ENCODE measurements around the gene KCNQ5.

The KCNQ5 gene

GRCh38 chr6:72922401-72922800 lies 300.5 kb downstream of the KCNQ5 start:
- DNase-seq: no peak

- no peak for DNase-seq
Measured at GRCh38 chr6:72925136-72925535, 303.3 kb downstream of the KCNQ5 start.

DNA sequence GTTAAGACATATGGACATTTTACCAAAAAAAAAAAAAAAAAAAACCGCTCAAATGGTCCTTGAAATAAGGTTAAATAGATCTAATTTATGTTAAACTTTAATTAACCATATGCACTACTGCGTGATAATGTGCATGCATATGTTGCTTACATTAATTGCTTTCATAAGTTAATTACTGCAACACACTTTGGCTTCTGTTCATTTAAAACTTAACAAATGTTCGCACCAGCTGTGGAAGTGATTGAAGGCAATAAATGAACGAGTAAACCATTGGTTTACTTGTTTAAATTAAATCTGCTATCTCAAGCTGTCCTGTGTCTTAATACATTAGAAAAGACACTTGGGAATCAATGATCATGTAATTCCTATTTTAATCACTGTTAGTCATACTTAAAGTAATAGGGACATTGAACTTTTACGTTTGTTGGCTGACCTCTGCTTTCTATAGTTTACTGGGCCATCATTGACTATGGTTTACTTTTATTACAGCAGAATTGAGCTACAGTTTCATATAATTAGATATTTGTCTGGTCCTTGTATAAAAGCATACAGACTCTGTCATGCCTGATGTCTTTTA lies 308.8 kb downstream of the KCNQ5 start:
- DNase-seq: no peak

GRCh38 chr6:72931325-72931887 lies 309.5 kb downstream of the KCNQ5 start:
- DNase-seq: no peak

DNA sequence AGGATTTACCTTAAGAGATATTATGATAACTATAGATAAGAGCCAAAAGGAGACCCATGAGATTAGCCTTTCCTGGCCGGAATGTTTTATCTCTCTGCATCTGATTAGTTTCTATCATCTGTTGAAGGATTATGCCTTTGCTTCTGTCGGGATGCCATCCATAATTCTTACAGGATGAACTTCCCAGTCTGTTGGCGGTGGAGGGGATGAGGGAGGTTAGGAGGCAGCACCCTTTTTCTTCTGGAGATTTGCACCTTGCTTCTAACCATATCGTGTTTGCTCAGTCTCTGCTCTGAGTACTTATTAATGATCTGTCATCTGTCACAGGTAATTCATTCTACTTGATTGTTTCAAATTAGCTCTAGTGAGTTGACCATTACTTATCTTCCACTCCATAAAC lies 311.4 kb downstream of the KCNQ5 start:
- DNase-seq: no peak

- DNase-seq: no peak
Measured at GRCh38 chr6:72936766-72937559, 315.1 kb downstream of the KCNQ5 start.

- DNase-seq: no peak
Measured at GRCh38 chr6:72938104-72938503, 316.2 kb downstream of the KCNQ5 start.

DNA sequence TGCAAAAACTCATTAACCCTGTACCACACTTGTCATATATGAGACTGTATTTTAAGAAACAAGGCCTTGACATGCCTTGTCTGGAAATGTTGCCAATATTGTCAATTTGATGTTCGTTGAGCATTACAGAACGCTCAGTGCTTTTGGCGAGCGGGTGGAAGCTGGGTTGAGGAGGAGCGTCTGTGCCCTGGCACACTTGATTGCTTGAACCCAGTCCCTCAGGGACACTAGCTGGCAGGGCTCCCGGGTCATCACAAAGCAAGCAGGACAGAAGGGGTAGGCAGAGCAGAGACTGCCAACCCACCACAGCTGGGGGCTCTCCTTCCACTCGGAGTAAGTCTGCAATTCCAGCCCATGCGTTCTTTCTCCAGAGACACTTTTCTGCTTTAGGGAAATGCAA lies 317.1 kb downstream of the KCNQ5 start:
- no peak for DNase-seq

DNA sequence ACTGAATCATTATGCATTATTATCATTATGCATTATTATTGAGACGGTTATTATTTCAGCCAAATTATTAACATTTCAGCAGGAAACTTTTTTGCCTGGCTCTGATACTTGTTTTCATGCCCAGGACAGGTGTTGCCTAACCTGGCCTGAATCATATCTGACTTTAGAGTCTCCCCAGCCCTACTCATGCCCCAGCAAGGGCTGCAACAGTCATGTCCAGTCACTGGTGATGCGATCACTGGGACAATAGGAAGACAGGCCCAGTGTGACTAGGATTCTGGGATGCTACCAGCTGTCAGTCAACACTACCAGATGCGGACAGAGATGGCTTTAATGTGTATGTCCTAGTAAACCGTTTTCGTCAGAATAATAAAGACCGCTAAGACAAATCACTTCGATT lies 318.4 kb downstream of the KCNQ5 start:
- DNase-seq: no peak

DNA sequence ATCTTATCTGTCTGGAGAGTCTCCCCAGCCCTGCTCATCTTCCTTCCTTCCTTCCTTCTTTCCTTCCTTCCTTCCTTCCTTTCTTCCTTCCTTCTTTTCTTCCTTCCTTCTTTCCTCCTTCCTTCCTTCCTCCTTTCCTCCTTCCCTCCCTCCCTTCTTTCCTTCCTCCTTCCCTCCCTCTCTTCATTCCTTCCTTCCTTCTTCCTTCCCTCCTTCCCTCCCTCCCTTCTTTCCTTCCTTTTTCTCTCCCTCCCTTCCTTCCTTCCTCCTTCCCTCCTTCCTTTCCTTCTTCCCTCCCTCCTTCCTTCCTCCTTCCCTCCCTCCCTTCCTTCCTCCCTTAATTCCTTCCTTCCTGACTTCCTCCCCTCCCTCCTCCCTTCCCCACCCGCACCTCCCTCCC lies 319.4 kb downstream of the KCNQ5 start:
- DNase-seq: no peak

DNA sequence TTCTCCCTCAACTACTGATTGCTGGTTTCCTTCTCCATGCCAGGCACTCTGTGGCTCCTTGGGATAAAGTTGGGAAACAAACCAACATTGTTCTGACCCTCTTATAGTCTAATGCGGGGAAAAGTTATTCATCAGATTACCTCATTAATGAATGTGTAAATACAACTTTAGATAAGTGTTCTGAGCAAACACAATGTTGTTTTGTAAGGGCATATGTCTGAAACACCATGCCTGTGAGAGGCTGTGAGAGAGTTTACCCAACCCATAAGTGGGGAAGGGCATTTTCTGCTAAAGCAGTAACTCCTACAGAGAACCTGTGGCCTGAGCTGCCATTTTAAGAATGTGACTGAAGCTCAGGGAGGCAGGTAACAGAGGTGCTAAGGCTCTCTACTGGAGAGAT lies 319.9 kb downstream of the KCNQ5 start:
- DNase-seq: no peak

DNA sequence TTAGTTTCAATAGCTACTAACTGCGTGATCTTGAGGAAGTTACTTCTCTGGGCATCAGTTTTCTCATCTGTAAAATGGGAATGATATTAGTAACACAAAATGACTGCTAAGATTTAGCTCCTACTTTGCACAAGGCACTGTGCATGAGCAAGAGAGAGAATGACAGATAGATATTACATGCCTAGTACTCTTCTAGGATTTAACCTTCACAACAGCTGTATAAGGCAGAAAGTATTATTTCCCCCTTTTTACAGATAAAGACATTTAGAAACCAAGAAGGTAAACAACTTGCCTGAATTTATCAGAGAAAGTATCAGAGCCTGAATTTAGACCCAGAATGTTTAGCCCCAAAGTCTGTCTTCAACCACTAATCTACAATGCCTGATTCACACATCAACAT lies 321.8 kb downstream of the KCNQ5 start:
- DNase-seq: no peak

DNA sequence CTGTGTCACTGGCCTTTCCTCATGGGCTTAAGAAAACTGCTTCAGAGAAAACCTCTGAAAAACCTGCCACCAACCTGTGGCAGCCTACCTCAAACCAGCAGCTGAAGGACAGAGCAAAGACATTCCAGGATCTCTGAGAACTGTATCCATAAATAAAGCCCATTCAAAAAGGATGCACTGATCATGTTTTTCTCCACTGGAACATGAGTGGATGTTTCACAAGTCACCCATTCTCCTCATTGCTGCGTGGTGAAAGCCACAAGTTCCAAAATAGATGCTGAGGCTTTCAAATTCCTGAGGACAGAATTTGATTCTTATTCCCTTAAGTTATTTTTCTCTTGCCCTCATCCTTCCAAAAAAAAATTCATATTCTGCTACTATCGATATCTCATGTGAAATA lies 322.8 kb downstream of the KCNQ5 start:
- DNase-seq: no peak

DNA sequence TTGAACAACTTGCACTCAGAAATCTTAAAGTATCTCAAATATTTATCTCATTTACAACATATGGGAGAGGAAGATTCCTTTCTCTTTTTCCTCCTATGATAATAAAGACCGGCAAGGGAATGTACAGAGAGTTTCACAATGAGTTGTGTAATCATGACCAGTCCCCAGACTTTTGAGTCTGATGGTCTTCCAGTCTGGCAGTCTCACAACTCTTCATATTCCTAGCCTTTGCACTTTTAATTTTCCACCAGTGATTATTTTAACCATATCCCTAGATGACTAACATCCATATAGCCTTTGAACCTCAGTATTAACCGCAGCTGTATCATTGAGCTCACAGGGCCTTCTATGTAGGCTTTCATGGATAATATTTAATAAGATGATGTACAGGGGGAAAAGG lies 324.9 kb downstream of the KCNQ5 start:
- DNase-seq: peak; percentile 40

DNA sequence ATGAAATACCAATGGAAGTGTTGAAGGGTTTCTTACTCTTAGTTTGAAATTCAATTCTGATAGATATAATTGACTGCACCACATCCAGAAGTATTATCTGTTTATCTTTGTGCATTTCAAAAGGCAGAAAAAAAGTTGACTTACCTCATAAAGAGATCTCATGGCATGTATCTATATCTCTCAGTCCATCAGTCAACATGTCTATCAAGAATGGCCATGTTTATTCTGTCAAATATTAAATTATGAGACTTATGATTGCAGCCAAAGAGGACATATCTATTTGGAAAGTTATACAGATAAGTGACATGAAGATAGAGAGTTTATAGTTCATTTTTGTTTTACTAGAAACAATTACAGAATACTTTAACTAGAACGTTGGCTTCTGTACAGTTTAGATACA lies 325.7 kb downstream of the KCNQ5 start:
- no peak for DNase-seq

DNA sequence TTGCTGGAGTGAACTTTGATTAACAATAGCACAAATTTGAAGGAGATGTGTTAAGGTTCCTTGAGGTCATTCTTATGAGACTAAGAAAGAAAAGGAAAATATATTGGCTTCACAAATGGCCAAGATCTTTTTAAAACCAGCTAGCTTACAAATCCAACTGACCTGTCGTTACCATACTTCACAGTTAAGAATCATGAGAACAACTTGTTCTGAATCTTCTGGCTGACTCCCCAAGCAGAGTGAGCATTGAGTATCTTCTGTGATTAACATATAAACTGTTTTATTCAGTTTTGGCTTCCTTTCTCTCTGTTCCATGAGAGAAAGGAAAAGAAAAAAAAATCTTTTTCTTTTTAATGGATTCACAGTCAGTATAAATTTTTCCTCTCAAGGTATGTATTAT lies 326.3 kb downstream of the KCNQ5 start:
- DNase-seq: no peak

- DNase-seq: peak; percentile 13
Measured at GRCh38 chr6:72950114-72950860, 328.4 kb downstream of the KCNQ5 start.

- DNase-seq: no peak
Measured at GRCh38 chr6:72952808-72953630, 331.2 kb downstream of the KCNQ5 start.

DNA sequence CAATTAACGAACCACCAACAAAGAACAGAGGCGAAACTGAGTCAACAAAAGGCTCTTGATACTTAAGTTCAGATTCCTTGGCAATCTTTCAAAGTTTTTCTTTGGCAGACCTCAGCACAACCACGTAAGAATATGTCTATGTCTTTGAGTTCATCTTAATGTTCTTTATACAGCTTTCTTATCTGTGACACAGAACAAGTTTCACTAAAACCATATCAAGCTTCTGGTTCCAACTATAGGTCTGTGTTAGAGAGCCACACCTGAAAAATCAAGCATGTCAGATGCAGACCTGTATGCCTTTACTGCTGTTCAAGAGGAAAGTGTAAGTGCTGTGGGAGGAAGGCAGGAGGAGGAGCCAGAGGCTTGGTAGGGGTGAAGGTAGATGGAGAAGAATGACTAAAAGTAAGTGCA lies 332.1 kb downstream of the KCNQ5 start:
- DNase-seq: no peak

- DNase-seq: no peak
Measured at GRCh38 chr6:72954716-72955115, 332.9 kb downstream of the KCNQ5 start.

- peak; percentile 27 for DNase-seq
Measured at GRCh38 chr6:72955666-72956065, 333.8 kb downstream of the KCNQ5 start.

DNA sequence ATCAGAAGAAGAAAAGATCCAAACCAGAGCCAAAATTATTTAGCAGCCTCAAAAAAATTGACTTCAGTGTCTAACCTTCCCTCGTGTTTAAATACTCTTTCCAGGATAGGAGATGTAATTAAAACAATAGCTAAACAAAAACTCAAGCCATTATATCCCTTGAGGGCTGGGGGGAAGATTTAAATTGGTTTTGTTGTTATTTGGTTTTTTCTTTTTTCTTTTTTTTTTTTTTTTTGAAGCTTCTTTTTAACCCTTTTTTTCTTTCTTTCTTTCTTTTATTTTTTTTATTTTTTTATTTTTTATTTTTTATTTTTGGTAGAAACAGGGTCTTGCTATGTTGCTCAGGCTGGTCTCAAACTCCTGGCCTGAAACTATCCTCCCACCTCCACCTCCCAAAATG lies 334.4 kb downstream of the KCNQ5 start:
- DNase-seq: no peak

DNA sequence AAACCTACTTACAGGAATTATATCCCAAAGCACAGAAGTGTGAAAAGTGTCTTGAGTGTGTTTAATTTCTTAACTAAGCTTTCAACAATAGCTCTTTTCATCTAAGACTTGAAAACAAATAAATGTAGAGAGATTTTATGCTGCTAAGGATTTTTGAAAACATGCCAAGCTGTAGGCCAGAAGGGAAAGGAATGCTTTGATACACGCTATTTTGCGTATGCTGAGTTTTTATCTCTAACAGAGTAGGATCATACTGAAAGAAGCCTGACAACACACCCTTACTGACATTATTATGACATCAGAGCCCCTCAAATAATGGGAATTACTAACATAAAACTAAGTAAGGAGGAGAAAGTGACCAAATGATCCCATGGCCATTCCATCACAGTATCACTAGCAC lies 338.0 kb downstream of the KCNQ5 start:
- DNase-seq: no peak
